Brain microvascular endothelial cell (primary cell): Measurements from ENCODE around the gene EIF4EBP2.
A peak's percentile ranks its signal among the peaks of the same experiment; 100 is the strongest.

Experiments
- DNase-seq: peaks from one replicate; pipeline ENCODE4 v3.0.0-alpha.2; 2020
- H3K27ac ChIP-seq: fragments of 250-450 bp; sonication (Bioruptor Pico); 2 replicates; pipeline ENCODE4 v1.5.1; 2020; ENCODE audit warnings: mild to moderate bottlenecking, moderate library complexity
- H3K27me3 ChIP-seq: fragments of 250-450 bp; sonication (Bioruptor Pico); replicated peaks from 2 replicates; pipeline ENCODE4 v1.5.1; 2020; ENCODE audit warnings: mild to moderate bottlenecking
- H3K36me3 ChIP-seq: fragments of 250-450 bp; sonication (Bioruptor Pico); replicated peaks from 2 replicates; pipeline ENCODE4 v1.5.1; 2020; ENCODE audit warnings: mild to moderate bottlenecking
- H3K4me3 ChIP-seq: 2 replicates; pipeline ENCODE4 v1.5.1; 2011; ENCODE audit warnings: low read depth, mild to moderate bottlenecking, control low read depth, low read length, moderate library complexity
- CTCF ChIP-seq: IDR thresholded peaks from 2 replicates; pipeline ENCODE4 v1.5.1; 2011; ENCODE audit warnings: low read depth, mild to moderate bottlenecking, moderate library complexity, low read length, control low read depth, inconsistent platforms; ENCODE audit errors: missing control alignments
- in situ Hi-C: cut with HindIII; loops from 2 replicates; pipeline ENCODE4 v1.10.0; 2017; ENCODE audit warnings: low sequenced_read_pairs, low pct_ligation_motif_present

EIF4EBP2 gene

GRCh38 chr10:70437721-70438120, 33.8 kb downstream of the EIF4EBP2 start:
- Histone ChIP-seq H3K27me3 (peaks cover 32% of the 10 kb centered on the region), H3K27ac (no peak overlapping the region), H3K4me3 (no peak overlapping the region), H3K36me3 (no peaks in the 10 kb centered on the region)
- in situ Hi-C loops: no loop called here
- no peak for DNase-seq
- TF ChIP-seq CTCF: no peak

- H3K27me3 ChIP-seq: peaks cover 32% of the 10 kb centered on the region
- in situ Hi-C loops: no loop called here
- H3K27ac ChIP-seq: no peak overlapping the region
- H3K36me3 ChIP-seq: no peaks in the 10 kb centered on the region
- peak overlapping the region; percentile 31 for H3K4me3 ChIP-seq
- no peak for DNase-seq
- peak; percentile 14 for TF ChIP-seq CTCF
These were observed 36.6 kb downstream of the EIF4EBP2 start for GRCh38 chr10:70440296-70441160.

- peak within 1 kb of the TSS; percentile 31 for H3K4me3 ChIP-seq
- no peak within 1 kb of the TSS for H3K27ac ChIP-seq
- no peak for TF ChIP-seq CTCF
- H3K27me3 ChIP-seq: peaks cover 32% of the 10 kb centered on the region
- no peak for DNase-seq
- in situ Hi-C loops: no loop called here
- no peaks in the 10 kb centered on the region for H3K36me3 ChIP-seq
These were observed 37.4 kb downstream of the EIF4EBP2 start, which contains the start of gene NODAL for GRCh38 chr10:70441161-70441894. Gene NODAL, minus strand, starts transcription at chr10:70441681. Its CDS starts 14 bp downstream, at chr10:70441667.

GRCh38 chr10:70441895-70442309, 38.0 kb downstream of the EIF4EBP2 start:
- no peak overlapping the region for H3K4me3 ChIP-seq
- H3K36me3 ChIP-seq: no peaks in the 10 kb centered on the region
- TF ChIP-seq CTCF: no peak
- no peak for DNase-seq
- in situ Hi-C loops: no loop called here
- peaks cover 32% of the 10 kb centered on the region for H3K27me3 ChIP-seq
- H3K27ac ChIP-seq: no peak overlapping the region

- in situ Hi-C loops: no loop called here
- H3K27me3 ChIP-seq: peaks cover 32% of the 10 kb centered on the region
- no peak overlapping the region for H3K4me3 ChIP-seq
- DNase-seq: no peak
- no peak for TF ChIP-seq CTCF
- H3K27ac ChIP-seq: no peak overlapping the region
- H3K36me3 ChIP-seq: no peaks in the 10 kb centered on the region
These were observed 38.5 kb downstream of the EIF4EBP2 start for GRCh38 chr10:70442332-70442988.
